Neural cell (in vitro differentiated cells): ENCODE measurements around the gene ARHGEF7. TPM values are rescaled to one million over a fixed set of nuclear protein-coding genes. Genes with fewer than 3 reads are reported as not detected.

Experiments used
- H2AFZ ChIP-seq: fragments of 200-600, 300-800 bp; sonication (generic), shearing (Covaris generic); 2 replicates; pipeline ENCODE4 v1.6.0; 2014; ENCODE audit warnings: low read depth, mild to moderate bottlenecking, antibody characterized with exemption, low read length, moderate library complexity
- H3F3A ChIP-seq: fragments of 200-600 bp; shearing (Covaris generic); 2 replicates; pipeline ENCODE4 v1.6.1; 2016; ENCODE audit warnings: mild to moderate bottlenecking, moderate library complexity, mixed read lengths, antibody characterized with exemption, low read length; ENCODE audit not compliant: insufficient read depth, poor library complexity, severe bottlenecking
- H3K27ac ChIP-seq: fragments of 200-600, 300-800 bp; sonication (generic), shearing (Covaris generic); 2 replicates; pipeline ENCODE4 v1.5.1; 2014; ENCODE audit warnings: mild to moderate bottlenecking, low read length, moderate library complexity
- H3K27me3 ChIP-seq: fragments of 300-800, 200-600 bp; sonication (generic), shearing (Covaris generic); 2 replicates; pipeline ENCODE4 v1.6.0; 2014; ENCODE audit warnings: mild to moderate bottlenecking, low read depth, low read length, moderate library complexity; ENCODE audit not compliant: insufficient read depth
- H3K36me3 ChIP-seq: fragments of 300-800, 200-600 bp; sonication (generic), shearing (Covaris generic); 2 replicates; pipeline ENCODE4 v1.5.1; 2014; ENCODE audit warnings: mild to moderate bottlenecking, antibody characterized with exemption, low read length, moderate library complexity; ENCODE audit not compliant: insufficient read depth
- H3K4me2 ChIP-seq: fragments of 300-800, 200-600 bp; sonication (generic), shearing (Covaris generic); 2 replicates; pipeline ENCODE4 v1.6.0; 2014; ENCODE audit warnings: mild to moderate bottlenecking, low read length
- H3K4me3 ChIP-seq: fragments of 300-800, 200-600 bp; sonication (generic), shearing (Covaris generic); 2 replicates; pipeline ENCODE4 v1.5.1; 2014; ENCODE audit warnings: mild to moderate bottlenecking, low read length, moderate library complexity
- H3K79me2 ChIP-seq: fragments of 200-600 bp; shearing (Covaris generic); replicated peaks from 2 replicates; pipeline ENCODE4 v1.6.0; 2014; ENCODE audit warnings: mild to moderate bottlenecking, low read length, moderate library complexity; ENCODE audit not compliant: insufficient read depth
- H3K9ac ChIP-seq: fragments of 300-800, 200-600 bp; sonication (generic), shearing (Covaris generic); 2 replicates; pipeline ENCODE4 v1.6.1; 2016; ENCODE audit warnings: mild to moderate bottlenecking, low read length, mixed read lengths
- H3K9me2 ChIP-seq: fragments of 200-600 bp; shearing (Covaris generic); 2 replicates; pipeline ENCODE4 v1.6.1; 2016; ENCODE audit warnings: mild to moderate bottlenecking, low read length, mixed read lengths; ENCODE audit not compliant: insufficient read depth
- H3K9me3 ChIP-seq: fragments of 200-600, 300-800 bp; sonication (generic), shearing (Covaris generic); 2 replicates; pipeline ENCODE4 v1.6.1; 2016; ENCODE audit warnings: mild to moderate bottlenecking, mixed run types, low read length, moderate library complexity, mixed read lengths
- H4K20me1 ChIP-seq: fragments of 200-600 bp; shearing (Covaris generic); 2 replicates; pipeline ENCODE4 v1.6.1; 2016; ENCODE audit warnings: mild to moderate bottlenecking, mixed run types; ENCODE audit not compliant: insufficient read depth
- EP300 ChIP-seq: fragments of 450-650 bp; conservative IDR thresholded peaks from 2 replicates; pipeline ENCODE4 v1.6.1; 2014; ENCODE audit warnings: antibody characterized with exemption, mild to moderate bottlenecking, moderate library complexity; ENCODE audit not compliant: poor library complexity, severe bottlenecking
- EZH2 ChIP-seq: fragments of 200-600, 300-800 bp; shearing (Covaris generic), sonication (generic); IDR thresholded peaks from 2 replicates; pipeline ENCODE4 v1.6.1; 2014; ENCODE audit warnings: antibody characterized with exemption, low read length, borderline replicate concordance, mild to moderate bottlenecking; ENCODE audit not compliant: insufficient read depth, poor library complexity, severe bottlenecking
- MXI1 ChIP-seq: fragments of 450-650 bp; conservative IDR thresholded peaks from 2 replicates; pipeline ENCODE4 v1.6.1; 2014; ENCODE audit warnings: antibody characterized with exemption, mild to moderate bottlenecking; ENCODE audit not compliant: poor library complexity, severe bottlenecking
- POLR2AphosphoS5 ChIP-seq: IDR thresholded peaks from 2 replicates; pipeline ENCODE4 v1.6.1; 2012
- RAD21 ChIP-seq: fragments of 450-650 bp; conservative IDR thresholded peaks from 2 replicates; pipeline ENCODE4 v1.6.1; 2014; ENCODE audit warnings: antibody characterized with exemption, mild to moderate bottlenecking, moderate library complexity
- SMC3 ChIP-seq: fragments of 450-650 bp; conservative IDR thresholded peaks from 2 replicates; pipeline ENCODE4 v1.6.1; 2014; ENCODE audit warnings: antibody characterized with exemption, mild to moderate bottlenecking, moderate library complexity; ENCODE audit not compliant: poor library complexity
- TAF1 ChIP-seq: IDR thresholded peaks from 2 replicates; pipeline ENCODE4 v1.6.1; 2012; ENCODE audit warnings: low read depth
- polyA plus RNA-seq: library from polyadenylated mRNA; depleted of rRNA; stranded (reverse); fragments of >200 nt; gene quantifications from 2 replicates; pipeline ENCODE4 v1.2.3, GENCODE V29; 2014
- TF ChIP-seq, protein P1 (sequence below): fragments of 450-650 bp; IDR thresholded peaks from 2 replicates; pipeline ENCODE4 v1.5.1; 2014; ENCODE audit warnings: antibody characterized with exemption, mild to moderate bottlenecking, moderate library complexity; ENCODE audit not compliant: poor library complexity, severe bottlenecking
- TF ChIP-seq, protein P2 (sequence below): IDR thresholded peaks from 2 replicates; pipeline ENCODE4 v1.6.1; 2012; ENCODE audit warnings: borderline replicate concordance

The ARHGEF7 gene
- polyA plus RNA-seq, 1 donor from 2014 or later = 155 TPM

DNA sequence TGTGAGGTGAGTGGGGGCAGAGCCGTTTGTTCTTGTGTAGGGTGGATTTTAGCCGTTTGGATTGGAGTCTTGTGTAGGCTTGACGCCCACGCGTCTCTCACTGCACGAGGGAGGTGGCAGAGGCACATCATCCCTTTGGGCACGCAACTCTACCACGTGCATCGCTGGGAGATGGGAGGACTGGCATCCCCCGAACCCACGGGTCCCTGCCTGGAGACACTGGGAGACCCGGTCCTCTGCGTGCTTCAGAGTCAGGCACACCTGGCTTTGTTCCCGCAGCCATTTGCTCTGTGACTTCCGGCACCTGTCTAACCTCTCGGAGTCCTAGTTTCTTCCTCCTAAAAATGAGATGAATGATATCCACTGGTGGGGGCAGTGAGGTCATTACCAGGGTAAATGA lies 6.4 kb downstream of the ARHGEF7 start:
- TF ChIP-seq TAF1 = no peak
- TF ChIP-seq EZH2 = no peak
- TF ChIP-seq, protein P1, sequence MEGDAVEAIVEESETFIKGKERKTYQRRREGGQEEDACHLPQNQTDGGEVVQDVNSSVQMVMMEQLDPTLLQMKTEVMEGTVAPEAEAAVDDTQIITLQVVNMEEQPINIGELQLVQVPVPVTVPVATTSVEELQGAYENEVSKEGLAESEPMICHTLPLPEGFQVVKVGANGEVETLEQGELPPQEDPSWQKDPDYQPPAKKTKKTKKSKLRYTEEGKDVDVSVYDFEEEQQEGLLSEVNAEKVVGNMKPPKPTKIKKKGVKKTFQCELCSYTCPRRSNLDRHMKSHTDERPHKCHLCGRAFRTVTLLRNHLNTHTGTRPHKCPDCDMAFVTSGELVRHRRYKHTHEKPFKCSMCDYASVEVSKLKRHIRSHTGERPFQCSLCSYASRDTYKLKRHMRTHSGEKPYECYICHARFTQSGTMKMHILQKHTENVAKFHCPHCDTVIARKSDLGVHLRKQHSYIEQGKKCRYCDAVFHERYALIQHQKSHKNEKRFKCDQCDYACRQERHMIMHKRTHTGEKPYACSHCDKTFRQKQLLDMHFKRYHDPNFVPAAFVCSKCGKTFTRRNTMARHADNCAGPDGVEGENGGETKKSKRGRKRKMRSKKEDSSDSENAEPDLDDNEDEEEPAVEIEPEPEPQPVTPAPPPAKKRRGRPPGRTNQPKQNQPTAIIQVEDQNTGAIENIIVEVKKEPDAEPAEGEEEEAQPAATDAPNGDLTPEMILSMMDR = no peak
- Histone ChIP-seq H2AFZ (no peak overlapping the region), H4K20me1 (peaks cover 7% of the 10 kb centered on the region), H3K27ac (no peak overlapping the region), H3F3A (no peaks in the 10 kb centered on the region), H3K9ac (no peak overlapping the region), H3K36me3 (peaks cover 5% of the 10 kb centered on the region), H3K4me2 (no peak overlapping the region), H3K27me3 (no peaks in the 10 kb centered on the region), H3K4me3 (no peak overlapping the region), H3K79me2 (peaks cover 79% of the 10 kb centered on the region), H3K9me3 (no peaks in the 10 kb centered on the region), H3K9me2 (no peaks in the 10 kb centered on the region)

GRCh38 chr13:111122056-111122455 lies 6.9 kb downstream of the ARHGEF7 start:
- Histone ChIP-seq H3K4me3 (no peak overlapping the region), H3K27ac (no peak overlapping the region), H3K9me3 (no peaks in the 10 kb centered on the region), H4K20me1 (peaks cover 7% of the 10 kb centered on the region), H3K79me2 (peaks cover 77% of the 10 kb centered on the region), H3K9ac (no peak overlapping the region), H3K9me2 (no peaks in the 10 kb centered on the region), H3F3A (no peaks in the 10 kb centered on the region), H3K36me3 (peaks cover 5% of the 10 kb centered on the region), H2AFZ (no peak overlapping the region), H3K4me2 (no peak overlapping the region), H3K27me3 (no peaks in the 10 kb centered on the region)
- TF ChIP-seq TAF1 (no peak), POLR2AphosphoS5 (no peak), MXI1 (no peak), EZH2 (no peak), EP300 (no peak), RAD21 (no peak), SMC3 (no peak)
- TF ChIP-seq, protein P2, sequence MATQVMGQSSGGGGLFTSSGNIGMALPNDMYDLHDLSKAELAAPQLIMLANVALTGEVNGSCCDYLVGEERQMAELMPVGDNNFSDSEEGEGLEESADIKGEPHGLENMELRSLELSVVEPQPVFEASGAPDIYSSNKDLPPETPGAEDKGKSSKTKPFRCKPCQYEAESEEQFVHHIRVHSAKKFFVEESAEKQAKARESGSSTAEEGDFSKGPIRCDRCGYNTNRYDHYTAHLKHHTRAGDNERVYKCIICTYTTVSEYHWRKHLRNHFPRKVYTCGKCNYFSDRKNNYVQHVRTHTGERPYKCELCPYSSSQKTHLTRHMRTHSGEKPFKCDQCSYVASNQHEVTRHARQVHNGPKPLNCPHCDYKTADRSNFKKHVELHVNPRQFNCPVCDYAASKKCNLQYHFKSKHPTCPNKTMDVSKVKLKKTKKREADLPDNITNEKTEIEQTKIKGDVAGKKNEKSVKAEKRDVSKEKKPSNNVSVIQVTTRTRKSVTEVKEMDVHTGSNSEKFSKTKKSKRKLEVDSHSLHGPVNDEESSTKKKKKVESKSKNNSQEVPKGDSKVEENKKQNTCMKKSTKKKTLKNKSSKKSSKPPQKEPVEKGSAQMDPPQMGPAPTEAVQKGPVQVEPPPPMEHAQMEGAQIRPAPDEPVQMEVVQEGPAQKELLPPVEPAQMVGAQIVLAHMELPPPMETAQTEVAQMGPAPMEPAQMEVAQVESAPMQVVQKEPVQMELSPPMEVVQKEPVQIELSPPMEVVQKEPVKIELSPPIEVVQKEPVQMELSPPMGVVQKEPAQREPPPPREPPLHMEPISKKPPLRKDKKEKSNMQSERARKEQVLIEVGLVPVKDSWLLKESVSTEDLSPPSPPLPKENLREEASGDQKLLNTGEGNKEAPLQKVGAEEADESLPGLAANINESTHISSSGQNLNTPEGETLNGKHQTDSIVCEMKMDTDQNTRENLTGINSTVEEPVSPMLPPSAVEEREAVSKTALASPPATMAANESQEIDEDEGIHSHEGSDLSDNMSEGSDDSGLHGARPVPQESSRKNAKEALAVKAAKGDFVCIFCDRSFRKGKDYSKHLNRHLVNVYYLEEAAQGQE = no peak
- TF ChIP-seq, protein P1 = no peak
